ENCODE data around the gene USP48. TPM values are rescaled to one million over a fixed set of nuclear protein-coding genes. Genes with fewer than 3 reads are reported as not detected.

Gene USP48
- total RNA-seq, 1 experiment from 2014 or later = 34.3 TPM

GRCh38 chr1:21655748-21656147 lies 127.2 kb downstream of the USP48 start:
- peaks cover 15% of the 10 kb centered on the region for H3K4me1 ChIP-seq (replicated peaks)
- no peak for DNase-seq (ENCODE audit: low read depth in 1 of 2, low spot score in 2 of 2)
- no peak overlapping the region for H3K27ac ChIP-seq
- peaks cover 5% of the 10 kb centered on the region; the same call in 1 of the 2 replicates for H3K9me3 ChIP-seq (replicated peaks)
- no peaks in the 10 kb centered on the region for H3K36me3 ChIP-seq
- peaks cover 29% of the 10 kb centered on the region for H3K27me3 ChIP-seq (replicated peaks)
- no peak overlapping the region for H3K4me3 ChIP-seq

GRCh38 chr1:21655259-21655658 lies 127.7 kb downstream of the USP48 start:
- Histone ChIP-seq H3K27ac (no peak overlapping the region), H3K9me3 (replicated peaks) (peaks cover 5% of the 10 kb centered on the region; the same call in 1 of the 2 replicates), H3K36me3 (no peaks in the 10 kb centered on the region), H3K27me3 (replicated peaks) (peaks cover 26% of the 10 kb centered on the region), H3K4me3 (no peak overlapping the region), H3K4me1 (replicated peaks) (peaks cover 15% of the 10 kb centered on the region)
- no peak for DNase-seq (ENCODE audit: low read depth in 1 of 2, low spot score in 2 of 2)

GRCh38 chr1:21654209-21654608 lies 128.7 kb downstream of the USP48 start:
- no peaks in the 10 kb centered on the region for H3K36me3 ChIP-seq
- H3K4me1 ChIP-seq (replicated peaks) = peaks cover 10% of the 10 kb centered on the region
- no peak overlapping the region for H3K4me3 ChIP-seq
- H3K27me3 ChIP-seq (replicated peaks) = peaks cover 16% of the 10 kb centered on the region
- no peak for DNase-seq (ENCODE audit: low read depth in 1 of 2, low spot score in 2 of 2)
- peaks cover 2% of the 10 kb centered on the region; the same call in 1 of the 2 replicates for H3K9me3 ChIP-seq (replicated peaks)
- no peak overlapping the region for H3K27ac ChIP-seq

- no peak for DNase-seq (ENCODE audit: low read depth in 1 of 2, low spot score in 2 of 2)
- H3K27ac ChIP-seq = no peak overlapping the region
- peaks cover 15% of the 10 kb centered on the region for H3K27me3 ChIP-seq (replicated peaks)
- H3K36me3 ChIP-seq = no peaks in the 10 kb centered on the region
- H3K4me3 ChIP-seq = no peak overlapping the region
- no peaks in the 10 kb centered on the region for H3K9me3 ChIP-seq (replicated peaks)
- peaks cover 6% of the 10 kb centered on the region for H3K4me1 ChIP-seq (replicated peaks)
Observed at GRCh38 chr1:21653744-21654100, 129.2 kb downstream of the USP48 start.

- Histone ChIP-seq H3K4me3 (no peak overlapping the region), H3K4me1 (replicated peaks) (peaks cover 6% of the 10 kb centered on the region), H3K27ac (no peak overlapping the region), H3K36me3 (no peaks in the 10 kb centered on the region), H3K9me3 (replicated peaks) (no peaks in the 10 kb centered on the region), H3K27me3 (replicated peaks) (peaks cover 15% of the 10 kb centered on the region)
- DNase-seq (ENCODE audit: low read depth in 1 of 2, low spot score in 2 of 2) = no peak
Observed at GRCh38 chr1:21652937-21653743, 129.8 kb downstream of the USP48 start.

DNA sequence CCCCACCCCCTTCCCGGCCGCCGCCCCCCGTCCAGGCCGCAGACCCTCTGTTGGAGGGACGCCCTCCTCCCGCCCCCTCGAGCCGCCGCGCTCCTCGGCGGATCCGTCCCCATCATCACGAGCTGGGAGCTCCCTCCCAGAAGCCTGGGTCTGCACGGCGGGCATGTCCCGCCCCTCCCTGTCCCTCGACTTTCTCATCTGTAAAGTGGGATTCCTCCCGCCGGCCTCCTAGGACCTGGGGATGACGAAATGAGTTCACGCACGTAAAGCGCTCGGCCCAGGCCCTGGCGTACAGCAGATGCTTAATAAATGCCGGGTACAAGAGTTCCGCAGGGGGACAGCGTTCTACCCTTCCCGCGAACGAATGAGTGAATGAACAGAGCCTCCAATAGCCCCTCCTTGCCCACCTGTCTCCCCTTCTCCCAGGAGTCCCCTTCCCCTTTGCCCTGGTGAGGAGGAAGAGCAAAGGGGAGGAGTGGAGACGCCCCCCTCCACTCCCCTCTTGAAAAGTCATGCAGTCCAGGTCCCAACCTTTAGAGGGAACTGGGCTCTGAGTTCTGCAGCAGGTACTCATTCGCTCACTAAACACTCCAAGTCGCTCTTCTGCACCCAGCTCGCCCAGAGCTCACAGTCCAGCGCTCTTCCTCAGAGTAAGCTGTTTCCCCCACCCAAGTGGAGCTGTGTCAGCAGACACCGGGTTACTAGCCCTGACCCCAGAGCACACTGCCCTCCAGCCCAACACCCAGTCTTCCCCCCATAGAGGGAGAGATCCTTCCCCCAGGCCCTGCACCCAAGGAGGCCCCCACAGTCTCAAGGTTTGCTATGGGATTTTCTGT lies 130.6 kb downstream of the USP48 start:
- Histone ChIP-seq H3K4me1 (replicated peaks) (peaks cover 6% of the 10 kb centered on the region), H3K27me3 (replicated peaks) (peaks cover 15% of the 10 kb centered on the region), H3K27ac (no peak overlapping the region), H3K4me3 (no peak overlapping the region), H3K36me3 (no peaks in the 10 kb centered on the region), H3K9me3 (replicated peaks) (no peaks in the 10 kb centered on the region)
- DNase-seq (ENCODE audit: low read depth in 1 of 2, low spot score in 2 of 2) = no peak

- Histone ChIP-seq H3K27me3 (replicated peaks) (peaks cover 15% of the 10 kb centered on the region), H3K9me3 (replicated peaks) (no peaks in the 10 kb centered on the region), H3K27ac (no peak overlapping the region), H3K36me3 (no peaks in the 10 kb centered on the region), H3K4me3 (peak overlapping the region; percentile 22), H3K4me1 (replicated peaks) (peaks cover 6% of the 10 kb centered on the region)
- DNase-seq (ENCODE audit: low read depth in 1 of 2, low spot score in 2 of 2) = no peak
Observed at GRCh38 chr1:21651214-21652042, 131.5 kb downstream of the USP48 start.

DNA sequence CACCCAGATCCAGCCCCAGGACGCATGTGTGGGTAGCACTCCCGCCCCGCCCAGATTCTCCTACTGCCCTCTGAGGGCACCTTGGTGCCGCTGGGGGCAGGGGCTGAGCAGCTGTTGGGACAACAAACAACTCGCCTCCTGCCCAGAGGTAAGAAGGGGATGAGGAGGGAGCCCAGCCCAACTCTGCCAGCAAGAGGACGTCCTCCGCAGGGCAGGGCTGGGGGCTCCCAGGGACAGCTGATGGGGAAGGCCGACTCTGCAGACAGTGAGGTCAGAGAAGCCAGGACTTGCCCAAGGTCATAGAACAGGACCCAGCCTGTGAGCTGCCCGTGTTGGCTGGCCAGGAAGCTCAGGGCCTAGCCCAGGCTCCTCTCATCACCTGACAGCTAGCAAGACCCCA lies 132.5 kb downstream of the USP48 start:
- Histone ChIP-seq H3K36me3 (no peaks in the 10 kb centered on the region), H3K4me3 (no peak overlapping the region), H3K27ac (no peak overlapping the region), H3K9me3 (replicated peaks) (no peaks in the 10 kb centered on the region), H3K4me1 (replicated peaks) (peaks cover 6% of the 10 kb centered on the region), H3K27me3 (replicated peaks) (peaks cover 15% of the 10 kb centered on the region)
- DNase-seq (ENCODE audit: low read depth in 1 of 2, low spot score in 2 of 2) = no peak

DNA sequence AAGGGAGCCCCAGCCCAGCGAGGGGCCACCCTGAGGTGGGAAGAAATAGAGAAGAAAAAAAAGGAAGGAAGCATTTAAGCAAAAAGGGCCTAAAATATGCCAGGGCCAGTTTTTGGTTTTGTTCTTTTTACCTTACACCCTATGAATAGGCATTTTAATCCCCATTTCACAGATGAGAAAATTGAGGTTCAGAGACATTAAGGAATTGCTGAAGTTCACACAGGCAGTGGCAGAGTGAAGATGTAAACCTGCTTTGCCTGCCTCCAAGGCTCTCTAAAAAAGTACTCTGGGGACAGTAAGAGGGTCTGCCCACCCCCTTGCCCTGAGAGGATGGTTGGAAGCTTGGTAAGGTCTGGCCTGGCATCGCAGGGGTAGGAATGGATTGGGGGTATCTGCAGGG lies 133.6 kb downstream of the USP48 start:
- Histone ChIP-seq H3K27ac (no peak overlapping the region), H3K9me3 (replicated peaks) (no peaks in the 10 kb centered on the region), H3K36me3 (no peaks in the 10 kb centered on the region), H3K4me3 (no peak overlapping the region), H3K27me3 (replicated peaks) (peaks cover 15% of the 10 kb centered on the region), H3K4me1 (replicated peaks) (peaks cover 6% of the 10 kb centered on the region)
- no peak for DNase-seq (ENCODE audit: low read depth in 1 of 2, low spot score in 2 of 2)

DNA sequence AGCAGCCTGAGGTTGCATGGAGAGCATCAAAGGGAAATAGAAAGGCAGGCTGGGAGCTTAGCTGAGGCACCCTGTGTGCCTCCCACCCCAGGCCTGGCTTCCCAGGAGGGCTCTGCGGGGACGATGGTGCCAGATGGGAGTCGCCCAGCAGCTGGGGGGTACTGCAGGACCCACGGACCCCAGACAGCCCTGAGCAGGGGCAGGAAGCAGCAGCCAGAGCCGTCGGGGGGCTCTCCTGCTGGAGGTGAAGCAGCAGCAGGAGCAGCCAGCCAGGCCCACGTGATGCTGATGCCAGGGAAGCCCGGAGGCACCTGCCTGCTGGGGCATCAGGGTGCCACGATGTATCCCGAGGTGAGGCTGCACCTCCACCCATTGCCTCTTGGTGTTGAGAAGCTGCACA lies 134.2 kb downstream of the USP48 start:
- H3K4me3 ChIP-seq = no peak overlapping the region
- peaks cover 6% of the 10 kb centered on the region for H3K4me1 ChIP-seq (replicated peaks)
- H3K9me3 ChIP-seq (replicated peaks) = no peaks in the 10 kb centered on the region
- no peaks in the 10 kb centered on the region for H3K36me3 ChIP-seq
- H3K27ac ChIP-seq = no peak overlapping the region
- peaks cover 18% of the 10 kb centered on the region for H3K27me3 ChIP-seq (replicated peaks)
- DNase-seq (ENCODE audit: low read depth in 1 of 2, low spot score in 2 of 2) = no peak

- H3K4me1 ChIP-seq (replicated peaks) = peaks cover 6% of the 10 kb centered on the region
- no peak for DNase-seq (ENCODE audit: low read depth in 1 of 2, low spot score in 2 of 2)
- peaks cover 18% of the 10 kb centered on the region for H3K27me3 ChIP-seq (replicated peaks)
- H3K4me3 ChIP-seq = no peak overlapping the region
- H3K27ac ChIP-seq = no peak overlapping the region
- no peaks in the 10 kb centered on the region for H3K9me3 ChIP-seq (replicated peaks)
- no peaks in the 10 kb centered on the region for H3K36me3 ChIP-seq
Observed at GRCh38 chr1:21648352-21648730, 134.6 kb downstream of the USP48 start.

GRCh38 chr1:21647431-21648351 lies 135.3 kb downstream of the USP48 start:
- peak; percentile 31 to 77 for DNase-seq (ENCODE audit: low read depth in 1 of 2, low spot score in 2 of 2)
- Histone ChIP-seq H3K4me1 (replicated peaks) (peaks cover 6% of the 10 kb centered on the region), H3K27ac (no peak overlapping the region), H3K9me3 (replicated peaks) (no peaks in the 10 kb centered on the region), H3K4me3 (no peak overlapping the region), H3K36me3 (no peaks in the 10 kb centered on the region), H3K27me3 (replicated peaks) (peaks cover 16% of the 10 kb centered on the region)

DNA sequence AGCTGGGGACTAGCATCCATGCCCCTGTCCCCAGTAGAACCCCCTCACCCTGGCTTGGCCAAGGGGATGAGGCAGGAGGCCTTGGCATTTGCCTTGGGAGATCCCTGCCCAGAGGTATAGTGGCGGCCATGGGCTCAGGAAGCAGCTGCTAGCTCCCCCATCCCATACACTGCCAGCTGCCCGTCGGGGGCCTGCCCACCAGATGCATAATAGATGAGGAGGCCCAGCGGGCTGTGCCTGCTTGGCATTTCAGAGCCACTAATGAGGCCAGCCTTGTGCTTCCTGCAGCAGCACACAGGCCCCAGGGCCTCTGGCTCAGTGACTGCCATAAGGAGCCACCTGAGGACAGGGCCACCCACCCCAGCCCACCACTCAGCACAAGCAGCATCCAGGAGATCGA lies 137.4 kb downstream of the USP48 start:
- H3K9me3 ChIP-seq (replicated peaks) = no peaks in the 10 kb centered on the region
- no peak overlapping the region for H3K4me3 ChIP-seq
- no peaks in the 10 kb centered on the region for H3K4me1 ChIP-seq (replicated peaks)
- 0 out of 2 replicates have a peak, but pooled peaks cover 3% of the 10 kb centered on the region for H3K27me3 ChIP-seq (replicated peaks)
- no peak overlapping the region for H3K27ac ChIP-seq
- H3K36me3 ChIP-seq = no peaks in the 10 kb centered on the region
- DNase-seq (ENCODE audit: low read depth in 1 of 2, low spot score in 2 of 2) = no peak

All from SJSA1 (cell line).